Suprapubic skin (tissue), 4 donors: ENCODE data around the gene ZNF423. TPM values are rescaled to one million over a fixed set of nuclear protein-coding genes. Genes with fewer than 3 reads are reported as not detected.

Experiments
- DNase-seq, 2 donors: peaks; one replicate each; pipeline ENCODE4 v3.0.0-alpha.2; 2019; ENCODE audit warnings: low spot score in 2 of 2
- H3K27ac ChIP-seq: fragments of 200-600 bp; sonication (generic); one replicate; pipeline ENCODE4 v1.5.1; 2019
- H3K27me3 ChIP-seq: fragments of 200-600 bp; sonication (generic); one replicate; pipeline ENCODE4 v1.5.1; 2019
- H3K36me3 ChIP-seq: fragments of 200-600 bp; sonication (generic); one replicate; pipeline ENCODE4 v1.5.1; 2019
- H3K4me1 ChIP-seq: fragments of 200-600 bp; sonication (generic); one replicate; pipeline ENCODE4 v1.5.1; 2019
- H3K4me3 ChIP-seq: fragments of 200-600 bp; sonication (generic); one replicate; pipeline ENCODE4 v1.5.1; 2019; ENCODE audit warnings: mild to moderate bottlenecking
- H3K9me3 ChIP-seq: fragments of 200-600 bp; sonication (generic); one replicate; pipeline ENCODE4 v1.5.1; 2019
- EP300 ChIP-seq: sonication (generic); formaldehyde crosslinking; IDR thresholded peaks from one replicate; pipeline ENCODE4 v1.6.1; 2017; ENCODE audit warnings: antibody characterized with exemption
- POLR2A ChIP-seq, 2 donors: fragments of 450-650 bp; IDR thresholded peaks; one replicate each; pipeline ENCODE4 v1.6.1; 2017; ENCODE audit warnings: antibody characterized with exemption in 2 of 2, mild to moderate bottlenecking in 2 of 2, moderate library complexity in 2 of 2
- POLR2AphosphoS5 ChIP-seq, 3 donors: sonication (generic); formaldehyde crosslinking; IDR thresholded peaks; one replicate each; pipeline ENCODE4 v1.6.1; 2017; ENCODE audit warnings: antibody characterized with exemption in 3 of 3
- whole genome bisulfite sequencing: methylation state at CpG from one replicate; pipeline ENCODE4 v1.1.5; 2018; 5-methylcytosine and 5-hydroxymethylcytosine counted together
- total RNA-seq, 4 donors: library from RNA; depleted of rRNA; stranded (reverse); fragments of >200 nt; gene quantifications; one replicate each; pipeline ENCODE4 v1.1.0, GENCODE V29; 2016
- TF ChIP-seq, protein P1 (sequence below), 2 donors: fragments of 200-600 bp in 1 of 2; fragments of 450-650 bp in 1 of 2; sonication (generic) in 1 of 2; IDR thresholded peaks; one replicate each; pipeline ENCODE4 v1.5.1; 2016 to 2019; ENCODE audit warnings: antibody characterized with exemption in 2 of 2, mild to moderate bottlenecking in 1 of 2, moderate library complexity in 1 of 2

Gene ZNF423
- total RNA-seq, 4 donors from 2014 or later = 1.3 to 5.3 (median 1.9) TPM

DNA sequence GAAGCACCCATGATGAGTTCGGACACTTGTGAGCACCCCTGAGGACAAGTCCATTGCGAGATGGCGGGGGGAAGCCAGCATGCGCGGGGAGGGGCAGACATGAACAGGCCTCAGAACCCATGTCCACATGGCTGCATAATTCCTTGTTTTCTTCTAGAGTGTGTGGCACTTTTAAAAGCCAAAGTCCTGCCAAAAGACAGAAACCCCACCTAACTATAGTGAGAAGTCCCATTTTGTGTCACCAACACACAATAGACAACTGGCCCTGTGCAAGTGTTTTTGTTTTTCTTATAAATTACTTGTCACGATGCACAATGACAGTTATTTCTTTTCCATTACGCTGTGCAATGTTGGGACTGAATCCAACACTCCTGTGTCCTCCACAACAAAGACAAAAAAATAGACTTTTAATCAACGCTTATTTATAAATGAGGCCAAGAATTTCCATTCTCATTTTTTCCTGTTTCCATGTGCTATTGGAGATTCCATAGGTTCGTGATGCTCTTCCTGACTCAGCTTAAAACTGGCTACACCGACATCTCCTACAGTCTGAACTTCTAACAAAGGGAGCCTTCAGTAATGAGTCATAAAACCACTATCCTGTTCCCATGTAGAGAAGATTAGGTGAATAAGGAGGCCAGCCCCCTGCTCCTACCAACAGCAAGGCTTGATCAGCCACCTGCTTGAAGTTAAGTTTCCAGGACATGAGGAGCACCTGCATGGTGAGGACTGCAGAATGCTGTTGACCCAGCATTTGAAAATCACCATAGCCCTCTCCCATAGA, 98.9 kb downstream of the ZNF423 start:
- 88% methylated on average over 10 of the region's 10 CpGs for WGBS
- Histone ChIP-seq H3K27ac (no peak overlapping the region), H3K36me3 (no peaks in the 10 kb centered on the region), H3K9me3 (no peaks in the 10 kb centered on the region), H3K4me3 (no peak overlapping the region), H3K27me3 (no peaks in the 10 kb centered on the region), H3K4me1 (peaks cover 20% of the 10 kb centered on the region)
- DNase-seq = no peak
- TF ChIP-seq POLR2A (IDR thresholded peaks at IDR 0.05) (no peak), POLR2AphosphoS5 (IDR thresholded peaks at IDR 0.05) (no peak), EP300 (no peak)
- TF ChIP-seq, protein P1, sequence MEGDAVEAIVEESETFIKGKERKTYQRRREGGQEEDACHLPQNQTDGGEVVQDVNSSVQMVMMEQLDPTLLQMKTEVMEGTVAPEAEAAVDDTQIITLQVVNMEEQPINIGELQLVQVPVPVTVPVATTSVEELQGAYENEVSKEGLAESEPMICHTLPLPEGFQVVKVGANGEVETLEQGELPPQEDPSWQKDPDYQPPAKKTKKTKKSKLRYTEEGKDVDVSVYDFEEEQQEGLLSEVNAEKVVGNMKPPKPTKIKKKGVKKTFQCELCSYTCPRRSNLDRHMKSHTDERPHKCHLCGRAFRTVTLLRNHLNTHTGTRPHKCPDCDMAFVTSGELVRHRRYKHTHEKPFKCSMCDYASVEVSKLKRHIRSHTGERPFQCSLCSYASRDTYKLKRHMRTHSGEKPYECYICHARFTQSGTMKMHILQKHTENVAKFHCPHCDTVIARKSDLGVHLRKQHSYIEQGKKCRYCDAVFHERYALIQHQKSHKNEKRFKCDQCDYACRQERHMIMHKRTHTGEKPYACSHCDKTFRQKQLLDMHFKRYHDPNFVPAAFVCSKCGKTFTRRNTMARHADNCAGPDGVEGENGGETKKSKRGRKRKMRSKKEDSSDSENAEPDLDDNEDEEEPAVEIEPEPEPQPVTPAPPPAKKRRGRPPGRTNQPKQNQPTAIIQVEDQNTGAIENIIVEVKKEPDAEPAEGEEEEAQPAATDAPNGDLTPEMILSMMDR (IDR thresholded peaks at IDR 0.05) = no peak

GRCh38 chr16:49755716-49756505, 100.0 kb downstream of the ZNF423 start:
- no peak overlapping the region for H3K27ac ChIP-seq

GRCh38 chr16:49755313-49755620, 100.6 kb downstream of the ZNF423 start:
- Histone ChIP-seq H3K27ac (peak overlapping the region; percentile 24), H3K27me3 (no peaks in the 10 kb centered on the region), H3K36me3 (no peaks in the 10 kb centered on the region), H3K9me3 (no peaks in the 10 kb centered on the region), H3K4me1 (peaks cover 24% of the 10 kb centered on the region), H3K4me3 (peak overlapping the region; percentile 35)
- no peak for DNase-seq
- WGBS = 4% methylated on average over 10 of the region's 10 CpGs
- TF ChIP-seq, protein P1 (IDR thresholded peaks at IDR 0.05) = peak in 1 of 2 donors; percentile 27
- TF ChIP-seq POLR2A (IDR thresholded peaks at IDR 0.05) = no peak
- TF ChIP-seq EP300 = no peak

More at GRCh38 chr16:49755716-49756505, 100.0 kb downstream of the ZNF423 start:
- TF ChIP-seq EP300 (no peak), POLR2AphosphoS5 (IDR thresholded peaks at IDR 0.05) (no peak), POLR2A (IDR thresholded peaks at IDR 0.05) (no peak)
- TF ChIP-seq, protein P1 (IDR thresholded peaks at IDR 0.05) = no peak
- Histone ChIP-seq H3K4me3 (peak overlapping the region; percentile 35), H3K36me3 (no peaks in the 10 kb centered on the region), H3K9me3 (no peaks in the 10 kb centered on the region), H3K27me3 (no peaks in the 10 kb centered on the region), H3K4me1 (peaks cover 20% of the 10 kb centered on the region)
- WGBS = 66% methylated on average over 13 of the region's 13 CpGs
- DNase-seq = no peak

- no peaks in the 10 kb centered on the region for H3K9me3 ChIP-seq
- no peaks in the 10 kb centered on the region for H3K36me3 ChIP-seq
- H3K27ac ChIP-seq = peak overlapping the region; percentile 24
- TF ChIP-seq, protein P1 (IDR thresholded peaks at IDR 0.05) = no peak
- TF ChIP-seq POLR2A (IDR thresholded peaks at IDR 0.05) = no peak
- no peak for DNase-seq
- H3K4me3 ChIP-seq = peak overlapping the region; percentile 35
- H3K27me3 ChIP-seq = no peaks in the 10 kb centered on the region
- WGBS = 35% methylated on average over 21 of the region's 21 CpGs
- H3K4me1 ChIP-seq = peaks cover 30% of the 10 kb centered on the region
These were observed 101.2 kb downstream of the ZNF423 start for GRCh38 chr16:49754495-49755312.
